GM23338 (cell line): Measurements from ENCODE around the gene CAMSAP1.

Experiments used
- CREB1 ChIP-seq: fragments of 250-450 bp; sonication (Bioruptor Pico); IDR thresholded peaks from 2 replicates; pipeline ENCODE4 v1.5.0; 2020; ENCODE audit warnings: low read depth, mild to moderate bottlenecking, moderate library complexity
- CTCF ChIP-seq, 2 experiments: fragments of 200-600 bp in 1 of 2; sonication (generic) in 1 of 2; conservative IDR thresholded peaks; 2 replicates each; pipeline versions ENCODE4 v1.5.1 to v1.6.1; 2016 to 2017; ENCODE audit warnings: antibody characterized with exemption in 2 of 2, low read depth in 2 of 2, mild to moderate bottlenecking in 2 of 2, moderate library complexity in 1 of 2
- ETS1 ChIP-seq: IDR thresholded peaks from 2 replicates; pipeline ENCODE4 v1.6.1; 2016; ENCODE audit warnings: antibody characterized with exemption
- EZH2 ChIP-seq: fragments of 200-600 bp; sonication (generic); IDR thresholded peaks from one replicate; pipeline ENCODE4 v1.8.0; 2017; ENCODE audit warnings: antibody characterized with exemption, mild to moderate bottlenecking, low read depth; ENCODE audit not compliant: unreplicated experiment
- EZH2phosphoT487 ChIP-seq: fragments of 200-600 bp; sonication (generic); IDR thresholded peaks from one replicate; pipeline ENCODE4 v1.8.1; 2018; ENCODE audit warnings: antibody characterized with exemption; ENCODE audit not compliant: unreplicated experiment
- JUNB ChIP-seq: IDR thresholded peaks from one replicate; pipeline ENCODE4 v1.6.1; 2016; ENCODE audit warnings: antibody characterized with exemption; ENCODE audit not compliant: unreplicated experiment
- NANOG ChIP-seq: IDR thresholded peaks from 2 replicates; pipeline ENCODE4 v1.6.1; 2016; ENCODE audit warnings: antibody characterized with exemption, borderline replicate concordance
- POLR2AphosphoS5 ChIP-seq: IDR thresholded peaks from 2 replicates; pipeline ENCODE4 v1.6.1; 2016; ENCODE audit warnings: antibody characterized with exemption, low read depth
- REST ChIP-seq: IDR thresholded peaks from one replicate; pipeline ENCODE4 v1.6.1; 2018; ENCODE audit warnings: antibody characterized with exemption; ENCODE audit not compliant: unreplicated experiment
- STAT1 ChIP-seq: IDR thresholded peaks from one replicate; pipeline ENCODE4 v1.6.1; 2016; ENCODE audit warnings: antibody characterized with exemption; ENCODE audit not compliant: unreplicated experiment
- ZNF331 ChIP-seq: fragments of 250-450 bp; sonication (Bioruptor Pico); IDR thresholded peaks from 2 replicates; pipeline ENCODE4 v1.5.0; 2020; ENCODE audit warnings: low read depth, mild to moderate bottlenecking, moderate library complexity

- TF ChIP-seq CTCF (conservative IDR thresholded peaks at IDR 0.05; ENCODE audit: low read depth in 2 of 2): no peak
- no peak for TF ChIP-seq REST
- TF ChIP-seq POLR2AphosphoS5: no peak
- no peak for TF ChIP-seq EZH2phosphoT487
- no peak for TF ChIP-seq EZH2
- TF ChIP-seq ETS1: no peak
- TF ChIP-seq NANOG: no peak
- TF ChIP-seq JUNB: no peak
- no peak for TF ChIP-seq STAT1
- TF ChIP-seq ZNF331 (CRISPR knock-in tag): no peak
- no peak for TF ChIP-seq CREB1 (CRISPR knock-in tag)
These were observed 119.4 kb downstream of the CAMSAP1 start for GRCh38 chr9:135787776-135788575.
